Midbrain (tissue), 1 donor: ENCODE data around the gene IBA57.

Experiments
- DNase-seq: peaks from one replicate; lab custom pipeline; 2025; lab: John Stamatoyannopoulos, UW

Gene IBA57

GRCh38 chr1:228144993-228145343, 20.6 kb upstream of the IBA57 start:
- no peak for DNase-seq

- DNase-seq: no peak
These were observed 19.9 kb upstream of the IBA57 start for GRCh38 chr1:228145463-228146416.

DNA sequence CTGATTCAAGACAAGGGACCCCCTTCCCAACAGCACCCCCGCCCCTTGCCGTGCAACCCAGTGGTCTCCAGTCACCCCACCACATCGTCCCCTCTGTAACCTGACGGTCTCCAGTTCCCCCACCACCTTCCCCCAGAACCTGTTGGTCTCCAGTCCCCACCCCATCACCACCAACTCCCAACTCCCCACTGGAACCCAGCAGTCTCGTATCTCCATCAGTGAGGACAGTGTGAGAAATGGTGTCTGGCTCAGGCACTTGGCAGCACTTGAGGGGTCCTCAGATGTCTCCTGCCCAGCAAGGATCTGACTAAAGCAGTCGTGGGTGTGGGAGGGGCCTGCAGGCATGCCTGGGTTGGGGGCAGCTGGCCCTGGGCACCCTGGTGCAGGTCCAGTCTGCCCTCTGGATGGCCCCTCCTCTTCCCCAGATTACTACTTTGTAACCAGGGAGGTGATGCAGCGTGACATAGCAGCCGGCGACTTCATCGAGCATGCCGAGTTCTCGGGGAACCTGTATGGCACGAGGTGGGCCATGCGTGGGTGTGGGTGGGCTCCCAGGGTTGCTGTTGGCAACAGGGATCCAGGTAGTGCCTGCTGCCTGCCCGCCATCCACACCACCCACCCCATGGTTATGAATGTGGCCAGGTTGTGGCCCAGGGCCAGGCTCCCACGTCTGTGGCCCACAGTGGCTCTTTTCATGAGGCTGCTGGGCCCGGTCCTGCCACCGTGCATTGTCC, 19.0 kb upstream of the IBA57 start:
- no peak for DNase-seq

DNA sequence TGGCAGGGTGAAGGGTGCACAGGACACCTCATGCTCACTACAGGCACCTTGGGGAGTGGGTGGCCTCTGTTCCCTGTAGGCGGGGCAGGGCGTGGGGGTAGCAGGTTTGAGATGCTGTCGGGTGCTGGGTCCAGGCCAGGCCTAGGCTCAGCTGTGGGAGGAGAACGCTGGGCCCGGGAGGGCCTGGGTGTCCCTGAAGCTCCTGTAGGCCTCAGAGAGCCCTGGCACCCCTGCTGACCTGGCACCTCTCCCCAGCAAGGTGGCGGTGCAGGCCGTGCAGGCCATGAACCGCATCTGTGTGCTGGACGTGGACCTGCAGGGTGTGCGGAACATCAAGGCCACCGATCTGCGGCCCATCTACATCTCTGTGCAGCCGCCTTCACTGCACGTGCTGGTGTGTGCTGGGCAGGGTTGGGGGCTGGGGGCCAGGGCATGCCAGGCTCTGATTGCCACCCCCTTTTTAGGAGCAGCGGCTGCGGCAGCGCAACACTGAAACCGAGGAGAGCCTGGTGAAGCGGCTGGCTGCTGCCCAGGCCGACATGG, 18.4 kb upstream of the IBA57 start:
- no peak for DNase-seq

GRCh38 chr1:228147768-228148167, 17.8 kb upstream of the IBA57 start:
- DNase-seq: no peak

DNA sequence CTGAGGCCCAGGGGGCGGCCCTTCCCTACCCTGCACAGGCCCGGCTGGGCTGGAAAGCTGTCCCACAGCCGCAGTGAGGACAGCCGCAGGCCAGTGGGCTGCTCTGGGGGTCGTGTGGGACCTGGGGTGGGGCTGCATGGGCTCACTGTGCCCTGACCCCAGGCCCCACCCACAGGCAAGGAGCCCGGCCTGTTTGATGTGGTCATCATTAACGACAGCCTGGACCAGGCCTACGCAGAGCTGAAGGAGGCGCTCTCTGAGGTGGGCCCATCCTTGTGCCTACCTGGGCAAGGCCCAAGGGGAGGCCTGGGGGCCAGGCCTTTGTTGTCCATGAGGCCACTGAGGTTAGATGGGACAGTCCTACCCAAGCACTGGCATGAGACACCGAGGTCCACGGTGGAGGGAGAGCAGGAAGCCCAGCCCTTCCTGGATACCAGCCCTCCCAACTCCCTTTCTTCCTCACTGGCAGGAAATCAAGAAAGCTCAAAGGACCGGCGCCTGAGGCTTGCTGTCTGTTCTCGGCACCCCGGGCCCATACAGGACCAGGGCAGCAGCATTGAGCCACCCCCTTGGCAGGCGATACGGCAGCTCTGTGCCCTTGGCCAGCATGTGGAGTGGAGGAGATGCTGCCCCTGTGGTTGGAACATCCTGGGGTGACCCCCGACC, 17.3 kb upstream of the IBA57 start:
- no peak for DNase-seq

DNA sequence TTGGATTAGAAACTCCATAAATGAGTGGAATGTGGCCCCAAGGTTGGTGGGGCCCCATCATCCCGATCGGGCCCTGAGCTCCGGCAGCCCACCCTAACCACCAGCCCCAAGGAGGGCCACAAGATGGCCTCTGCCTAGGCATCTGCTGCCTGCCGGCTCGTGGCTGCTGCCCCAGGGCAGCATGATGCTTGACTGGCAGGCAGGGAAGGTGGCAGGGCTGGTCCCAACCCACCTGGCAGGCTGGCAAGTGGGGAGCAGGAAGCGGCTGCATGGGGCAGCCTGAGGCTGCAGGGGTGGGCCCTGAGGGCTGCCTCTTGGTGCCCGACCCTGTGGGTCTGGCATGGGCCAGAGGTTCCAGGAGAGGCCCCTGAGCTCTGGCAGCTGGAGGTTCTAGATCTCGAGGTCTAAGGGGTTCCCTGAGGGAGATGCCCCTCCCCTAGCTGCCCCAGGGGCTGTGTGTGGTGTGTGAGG, 16.6 kb upstream of the IBA57 start:
- no peak for DNase-seq

GRCh38 chr1:228149406-228150119, 16.0 kb upstream of the IBA57 start, which contains the start of gene GJC2:
TSS of gene GJC2 (plus strand) at chr1:228149930. CDS start at chr1:228157759, 7,829 bp downstream.
- DNase-seq: peak; percentile 56

GRCh38 chr1:228150120-228150460, 15.5 kb upstream of the IBA57 start:
- no peak for DNase-seq

GRCh38 chr1:228150461-228151179, 15.0 kb upstream of the IBA57 start:
- peak; percentile 62 for DNase-seq

DNA sequence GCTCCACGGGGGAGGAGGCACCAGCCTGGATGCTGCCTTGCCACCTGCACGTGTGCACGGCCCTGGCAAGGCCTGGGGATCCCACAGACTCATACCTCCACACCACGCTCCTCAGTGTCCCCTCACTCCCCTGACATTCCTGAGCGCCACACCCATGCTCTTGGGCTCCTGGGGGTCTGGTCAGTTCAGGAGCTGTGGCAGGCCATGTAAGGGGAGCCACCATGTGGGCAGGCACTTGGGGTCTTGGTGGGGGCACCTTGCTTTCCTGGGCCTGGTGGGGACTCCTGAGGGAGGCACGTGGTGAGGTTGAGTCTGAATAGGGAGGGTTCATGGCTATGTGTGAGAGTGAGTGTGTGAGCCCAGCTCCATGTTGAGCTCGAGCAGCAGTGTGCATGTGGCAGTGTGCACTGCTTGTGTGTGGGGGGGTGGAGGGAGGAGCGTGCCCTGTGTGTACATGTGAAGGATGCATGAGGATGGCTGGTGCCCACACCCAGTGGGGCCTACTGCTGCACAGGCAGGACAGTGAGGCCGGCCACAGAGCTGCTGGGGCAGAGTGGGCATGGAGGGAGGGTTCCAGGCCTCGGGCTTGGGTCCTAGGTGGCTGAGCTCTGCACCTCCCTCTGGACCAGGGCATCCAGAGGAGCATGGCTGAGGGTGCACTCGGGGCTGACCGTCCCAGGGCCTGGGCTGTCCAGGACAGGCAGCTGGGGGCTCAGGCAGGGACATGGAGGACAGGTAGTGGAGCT, 14.3 kb upstream of the IBA57 start:
- DNase-seq: no peak

DNA sequence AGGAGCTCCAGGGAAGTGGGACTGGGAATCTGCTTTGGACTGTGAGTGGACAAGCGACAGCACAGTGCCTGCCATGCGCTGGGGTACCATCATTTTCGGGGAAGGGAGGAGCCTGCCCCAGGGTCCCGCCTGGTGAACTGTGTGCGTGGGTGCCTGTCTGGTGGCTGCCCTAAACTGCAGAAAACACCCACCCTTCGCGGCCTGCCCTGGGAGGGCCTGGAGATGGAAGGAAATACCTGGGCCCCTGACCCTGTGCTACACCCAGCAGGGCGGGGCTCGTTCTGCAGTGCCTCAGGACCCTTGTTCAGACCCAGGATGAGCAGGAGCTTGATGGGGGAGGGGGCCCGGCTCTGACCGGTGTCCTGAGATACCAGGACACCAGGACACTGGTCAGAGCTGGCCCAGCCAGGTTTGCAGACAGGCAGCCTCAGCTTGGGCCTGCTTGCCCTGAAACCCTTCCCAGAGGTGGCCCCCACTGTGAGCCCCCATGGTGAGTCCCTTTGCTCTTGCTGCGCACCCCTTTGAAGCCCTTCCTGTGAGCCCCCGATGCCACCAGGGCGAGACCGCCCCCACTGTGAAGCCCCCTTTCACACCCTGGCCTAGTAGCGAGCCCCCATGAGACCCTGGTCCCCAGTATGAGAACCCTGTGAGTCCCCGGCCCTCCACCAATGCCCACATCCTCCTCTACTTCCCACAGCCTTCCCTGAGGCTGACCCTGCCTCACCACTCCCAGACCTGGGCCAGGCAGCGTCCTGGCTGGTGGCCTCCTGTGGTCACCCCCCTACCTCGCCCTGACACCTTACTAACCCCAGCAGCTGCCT, 13.3 kb upstream of the IBA57 start:
- DNase-seq: no peak

DNA sequence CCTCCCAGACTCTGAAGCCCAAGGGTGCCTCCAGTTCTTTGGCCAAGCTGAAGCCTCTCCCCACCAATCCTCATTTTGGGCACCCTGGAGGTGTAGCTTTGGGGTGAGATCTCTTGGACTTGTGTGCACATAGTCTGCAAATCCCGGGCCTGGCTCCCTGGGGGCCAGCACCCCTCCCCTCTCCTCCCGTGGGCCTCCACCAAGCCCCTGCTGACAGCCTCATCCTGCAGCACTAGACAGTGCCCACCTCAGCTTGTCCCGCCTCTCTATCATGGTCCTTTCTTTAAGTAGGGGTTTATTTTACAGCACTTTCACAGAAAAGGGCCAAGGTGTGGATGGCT, 12.7 kb upstream of the IBA57 start:
- DNase-seq: no peak

DNA sequence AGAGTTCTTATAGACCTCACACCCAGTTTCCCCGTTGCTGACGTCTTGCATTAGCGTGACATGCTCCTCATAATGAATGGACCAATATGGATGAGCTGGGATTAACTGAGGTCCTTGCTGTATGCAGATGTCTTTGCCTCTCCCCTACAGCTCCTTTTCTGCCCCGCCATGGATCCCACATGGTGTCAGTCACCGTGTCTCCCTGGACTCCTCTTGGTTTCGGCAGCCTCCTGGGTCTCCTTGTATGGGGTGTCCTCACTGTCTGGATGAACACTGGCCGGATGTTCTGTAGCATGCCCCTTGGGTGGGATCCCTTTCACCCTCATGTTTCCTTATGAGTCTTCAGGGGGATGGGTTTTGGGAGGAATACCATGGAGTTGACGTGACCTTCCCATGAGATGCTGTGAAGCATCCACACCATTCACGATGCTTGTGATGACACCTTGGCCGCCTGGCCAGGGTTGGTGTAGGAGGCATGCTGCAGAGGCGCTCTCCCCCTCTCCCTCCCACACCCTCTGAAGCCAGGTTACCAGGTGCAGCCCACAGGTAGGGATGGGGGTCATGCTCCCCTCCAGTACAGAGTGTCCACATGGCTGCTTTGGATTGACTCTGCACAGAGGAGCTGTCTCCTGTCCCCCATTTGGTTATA, 11.5 kb upstream of the IBA57 start:
- no peak for DNase-seq

GRCh38 chr1:228154670-228155571, 10.7 kb upstream of the IBA57 start:
- DNase-seq: no peak

DNA sequence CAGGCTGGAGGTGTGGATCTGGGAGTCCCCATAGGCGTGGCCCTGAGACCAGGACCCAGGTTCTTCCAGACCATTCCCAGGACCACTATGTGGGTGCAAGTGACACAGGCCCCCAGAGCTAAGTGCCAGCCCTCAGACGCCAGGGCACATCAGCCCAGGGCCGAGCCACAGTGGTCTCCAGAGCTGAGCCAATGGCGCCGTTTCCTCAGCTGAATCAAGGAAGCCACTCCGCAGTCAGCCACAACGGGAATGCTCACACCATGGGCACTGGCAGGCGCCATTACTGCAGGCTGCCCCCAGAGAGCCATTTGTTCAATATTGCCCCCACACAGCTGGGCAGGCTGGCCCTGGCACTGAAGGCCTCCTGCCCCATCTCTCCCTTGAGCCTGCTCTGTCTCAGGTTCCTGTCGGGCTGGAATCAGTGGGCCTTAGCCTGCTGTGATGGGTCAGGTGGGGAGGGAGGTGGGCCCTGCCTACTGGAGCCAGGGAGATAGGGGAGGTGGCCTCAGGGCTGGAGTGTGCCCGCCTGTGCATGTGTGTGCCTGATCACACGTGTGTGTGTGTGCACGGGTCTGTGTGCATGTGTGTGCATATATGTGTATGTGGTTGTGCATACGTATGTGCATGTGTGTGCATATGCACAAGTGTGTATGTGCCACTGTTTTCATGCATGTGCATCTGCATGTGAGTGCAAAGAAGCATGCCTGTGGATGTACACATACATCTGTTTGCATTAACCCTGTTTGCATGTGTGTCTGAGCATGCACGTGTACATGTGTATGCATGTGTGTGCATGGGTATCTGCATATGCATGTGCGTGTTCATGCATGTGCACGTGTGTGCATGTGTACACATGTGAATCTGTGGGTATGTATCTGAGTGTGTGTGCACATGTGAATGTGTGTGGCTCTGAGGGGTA, 9.7 kb upstream of the IBA57 start:
- DNase-seq: no peak

- no peak for DNase-seq
These were observed 9.1 kb upstream of the IBA57 start for GRCh38 chr1:228156515-228156881.
